ENCODE results near the gene PEG3. TPM values are rescaled to one million over a fixed set of nuclear protein-coding genes. Genes with fewer than 3 reads are reported as not detected.

PEG3 gene
- total RNA-seq, 1 experiment from 2014 or later = 1.6 TPM

DNA sequence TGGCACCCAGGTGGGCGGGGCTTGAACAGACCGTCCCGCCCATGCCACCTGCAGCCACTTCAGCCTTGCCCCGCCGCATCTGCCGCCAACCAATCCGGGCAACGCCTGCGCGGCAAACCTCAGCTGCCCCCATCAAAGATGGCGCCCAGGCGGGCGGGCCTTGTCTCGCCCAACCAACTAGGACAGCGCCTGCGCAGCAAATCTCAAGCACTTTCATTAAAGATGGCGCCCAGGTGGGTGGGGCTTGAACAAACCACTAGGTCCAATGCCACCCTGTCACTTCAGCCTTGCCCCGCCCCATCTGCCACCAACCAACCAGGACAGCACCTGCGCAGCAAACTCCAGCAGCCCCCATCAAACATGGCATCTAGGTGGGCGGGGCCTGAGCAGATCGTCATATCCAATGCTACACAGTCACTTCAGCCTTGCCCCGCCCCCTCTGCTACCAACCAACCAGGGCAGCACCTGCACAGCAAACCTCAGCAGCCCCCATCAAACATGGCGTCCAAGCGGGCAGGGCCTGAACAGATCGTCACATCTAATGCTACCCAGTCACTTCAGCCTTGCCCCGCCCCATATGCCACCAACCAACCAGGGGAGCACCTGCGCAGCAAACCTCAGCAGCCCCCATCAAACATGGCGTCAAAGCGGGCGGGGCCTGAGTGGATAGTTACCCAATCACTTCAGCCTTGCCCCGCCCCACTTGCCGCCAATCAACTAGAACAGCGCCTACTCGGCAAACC, 1.4 kb downstream of the PEG3 start:
- H3K4me1 ChIP-seq (ENCODE audit: insufficient read depth, low read length) = no peaks in the 10 kb centered on the region
- ATAC-seq (peak; percentile 57), DNase-seq (peak; percentile 74)
- H3K9me2 ChIP-seq (replicated peaks; ENCODE audit: low read length) = no peaks in the 10 kb centered on the region
- no peaks in the 10 kb centered on the region for H3F3A ChIP-seq (ENCODE audit: low read length, unreplicated experiment)
- no peak overlapping the region for H3K9ac ChIP-seq (ENCODE audit: low read length)
- H3K79me2 ChIP-seq (ENCODE audit: low read length) = no peaks in the 10 kb centered on the region
- H3K27ac ChIP-seq (ENCODE audit: low read length) = no peak overlapping the region
- BruUV-seq (replicated peaks) = no TSS peak
- ChIA-PET POLR2A (ENCODE audit: unreplicated experiment) (no interaction called here), CTCF (no interaction called here)
- TF ChIP-seq, protein P1, sequence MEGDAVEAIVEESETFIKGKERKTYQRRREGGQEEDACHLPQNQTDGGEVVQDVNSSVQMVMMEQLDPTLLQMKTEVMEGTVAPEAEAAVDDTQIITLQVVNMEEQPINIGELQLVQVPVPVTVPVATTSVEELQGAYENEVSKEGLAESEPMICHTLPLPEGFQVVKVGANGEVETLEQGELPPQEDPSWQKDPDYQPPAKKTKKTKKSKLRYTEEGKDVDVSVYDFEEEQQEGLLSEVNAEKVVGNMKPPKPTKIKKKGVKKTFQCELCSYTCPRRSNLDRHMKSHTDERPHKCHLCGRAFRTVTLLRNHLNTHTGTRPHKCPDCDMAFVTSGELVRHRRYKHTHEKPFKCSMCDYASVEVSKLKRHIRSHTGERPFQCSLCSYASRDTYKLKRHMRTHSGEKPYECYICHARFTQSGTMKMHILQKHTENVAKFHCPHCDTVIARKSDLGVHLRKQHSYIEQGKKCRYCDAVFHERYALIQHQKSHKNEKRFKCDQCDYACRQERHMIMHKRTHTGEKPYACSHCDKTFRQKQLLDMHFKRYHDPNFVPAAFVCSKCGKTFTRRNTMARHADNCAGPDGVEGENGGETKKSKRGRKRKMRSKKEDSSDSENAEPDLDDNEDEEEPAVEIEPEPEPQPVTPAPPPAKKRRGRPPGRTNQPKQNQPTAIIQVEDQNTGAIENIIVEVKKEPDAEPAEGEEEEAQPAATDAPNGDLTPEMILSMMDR (conservative IDR thresholded peaks at IDR 0.05; ENCODE audit: low read depth, low read length) = no peak
- TF ChIP-seq EZH2phosphoT487 (IDR thresholded peaks at IDR 0.05; ENCODE audit: borderline replicate concordance, low read length) = no peak
- TF ChIP-seq EZH2 (IDR thresholded peaks at IDR 0.05; ENCODE audit: low read length, unreplicated experiment) = no peak
- no peaks in the 10 kb centered on the region for H4K20me1 ChIP-seq (ENCODE audit: low read length)
- H3K4me3 ChIP-seq (ENCODE audit: low read length) = peak overlapping the region; percentile 51; the same call in 1 of the 2 replicates
- no peak overlapping the region for H2AFZ ChIP-seq (ENCODE audit: low read length)
- no peak overlapping the region for H3K4me2 ChIP-seq (ENCODE audit: low read length)
- intact Hi-C loops (cut with micrococcal nuclease) = loop anchor here (5.0 to 10.0 kb wide), 2 partner anchors 92 to 114 kb away; no protein-coding TSS in a partner anchor
- H3K27me3 ChIP-seq (ENCODE audit: low read length) = no peaks in the 10 kb centered on the region
- peaks cover 36% of the 10 kb centered on the region for H3K9me3 ChIP-seq (ENCODE audit: low read length)
- no peaks in the 10 kb centered on the region for H3K36me3 ChIP-seq (ENCODE audit: low read depth, low read length)

DNA sequence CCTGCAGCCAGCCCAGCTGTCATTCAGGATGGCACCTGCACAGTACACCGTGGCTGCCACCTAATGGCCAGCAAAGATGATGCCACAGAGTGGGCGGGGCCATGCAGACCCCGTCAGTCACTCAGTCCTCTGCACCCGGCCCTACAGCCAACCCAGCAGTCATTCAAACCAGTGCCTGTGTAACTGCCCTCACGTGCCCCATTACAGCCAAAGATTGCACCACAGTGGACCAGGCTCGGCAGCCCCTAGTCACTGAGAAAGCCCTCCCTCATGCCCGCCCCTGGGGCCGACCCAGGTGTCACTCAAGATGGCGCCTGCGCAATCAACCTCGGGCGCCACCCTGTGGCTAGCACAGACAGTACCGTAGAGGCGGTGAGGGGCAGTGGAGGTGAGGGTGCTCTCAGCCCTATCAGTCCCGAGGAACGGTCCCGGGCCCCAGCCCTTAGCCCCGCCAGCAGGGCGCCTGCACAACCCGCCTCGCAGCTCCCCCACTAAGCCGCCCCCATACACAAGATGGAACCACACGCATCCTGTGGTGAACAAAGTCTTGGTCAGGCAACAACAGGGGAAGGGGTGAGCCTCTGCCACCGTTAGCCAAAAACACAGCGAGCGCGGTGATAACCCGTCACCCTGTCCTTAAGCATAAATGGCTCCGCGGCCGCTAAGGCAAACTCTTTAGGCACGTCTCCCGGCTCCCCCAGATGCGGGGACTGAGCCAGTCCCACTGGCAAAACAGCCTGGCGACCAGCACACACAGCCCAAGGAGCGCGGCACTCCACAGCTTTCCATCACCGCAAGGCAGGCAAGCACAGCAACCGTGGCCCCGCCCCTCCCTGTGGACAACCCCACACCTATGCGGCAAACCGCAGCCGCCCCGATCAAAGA, 2.3 kb downstream of the PEG3 start:
- peaks cover 27% of the 10 kb centered on the region for H3K9me3 ChIP-seq (ENCODE audit: low read length)
- TF ChIP-seq, protein P1 (conservative IDR thresholded peaks at IDR 0.05; ENCODE audit: low read depth, low read length) = peak; percentile 46; the same call in 1 of the 2 replicates
- TF ChIP-seq EZH2phosphoT487 (IDR thresholded peaks at IDR 0.05; ENCODE audit: borderline replicate concordance, low read length) (no peak), EZH2 (IDR thresholded peaks at IDR 0.05; ENCODE audit: low read length, unreplicated experiment) (no peak)
- POLR2A ChIA-PET (ENCODE audit: unreplicated experiment) = no interaction called here
- DNase-seq (peak; percentile 58), ATAC-seq (peak; percentile 32)
- H3K4me1 ChIP-seq (ENCODE audit: insufficient read depth, low read length) = no peaks in the 10 kb centered on the region
- peak overlapping the region; percentile 51 for H3K4me3 ChIP-seq (ENCODE audit: low read length)
- 0 out of 2 replicates have a peak overlapping the region, but pooled peaks have one; percentile 22 for H3K9ac ChIP-seq (ENCODE audit: low read length)
- H3K9me2 ChIP-seq (replicated peaks; ENCODE audit: low read length) = no peaks in the 10 kb centered on the region
- H3K79me2 ChIP-seq (ENCODE audit: low read length) = no peaks in the 10 kb centered on the region
- H3K36me3 ChIP-seq (ENCODE audit: low read depth, low read length) = no peaks in the 10 kb centered on the region
- no peaks in the 10 kb centered on the region for H3F3A ChIP-seq (ENCODE audit: low read length, unreplicated experiment)
- intact Hi-C loops (cut with micrococcal nuclease) = loop anchor here (5.0 to 10.0 kb wide), 2 partner anchors 91 to 113 kb away; no protein-coding TSS in a partner anchor
- no peaks in the 10 kb centered on the region for H3K27me3 ChIP-seq (ENCODE audit: low read length)
- H3K4me2 ChIP-seq (ENCODE audit: low read length) = peak overlapping the region; percentile 64
- TSS peak; percentile 89 for BruUV-seq (replicated peaks)
- CTCF ChIA-PET = interaction anchor here (0.5 kb wide), 1 partner anchor 112 kb away, joined by 4 read pairs; no protein-coding TSS in a partner anchor
- peak overlapping the region; percentile 60 for H2AFZ ChIP-seq (ENCODE audit: low read length)
- H3K27ac ChIP-seq (ENCODE audit: low read length) = peak overlapping the region; percentile 21; the same call in 1 of the 2 replicates
- no peaks in the 10 kb centered on the region for H4K20me1 ChIP-seq (ENCODE audit: low read length)

Data from PC-3 (cell line).